C4-2B (cell line): ENCODE data around the gene ADD1.
"Not testable (repeated sequence)": the region's sequence is repeated elsewhere in the genome, so short reads cannot be mapped to it uniquely, and the experiment has no call there.

ENCODE experiments used
- H3K27ac ChIP-seq: fragments of 450-650 bp; 2 replicates; pipeline ENCODE4 v1.5.1; 2017
- CTCF ChIP-seq: fragments of 450-650 bp; conservative IDR thresholded peaks from 2 replicates; pipeline ENCODE4 v1.5.1; 2017; ENCODE audit warnings: mild to moderate bottlenecking
- ZFX ChIP-seq: fragments of 450-650 bp; IDR thresholded peaks from 2 replicates; pipeline ENCODE4 v1.6.1; 2017

Gene ADD1

GRCh38 chr4:2908686-2909085, 65.0 kb downstream of the ADD1 start:
- peak overlapping the region; percentile 84 for H3K27ac ChIP-seq
- no peak for TF ChIP-seq ZFX
- no peak for TF ChIP-seq CTCF

GRCh38 chr4:2909583-2909982, 65.9 kb downstream of the ADD1 start:
- no peak overlapping the region for H3K27ac ChIP-seq
- TF ChIP-seq ZFX (no peak), CTCF (no peak)

- no peak for TF ChIP-seq ZFX
- no peak for TF ChIP-seq CTCF
- H3K27ac ChIP-seq, result no peak overlapping the region
Measured at GRCh38 chr4:2910409-2910808, 66.8 kb downstream of the ADD1 start.

GRCh38 chr4:2911868-2912267, 68.2 kb downstream of the ADD1 start:
- H3K27ac ChIP-seq, result no peak overlapping the region
- TF ChIP-seq ZFX, result no peak
- no peak for TF ChIP-seq CTCF

- no peak overlapping the region for H3K27ac ChIP-seq
- no peak for TF ChIP-seq CTCF
- TF ChIP-seq ZFX, result no peak
Measured at GRCh38 chr4:2913168-2913567, 69.5 kb downstream of the ADD1 start.

- no peak overlapping the region for H3K27ac ChIP-seq
- TF ChIP-seq ZFX (no peak), CTCF (no peak)
Measured at GRCh38 chr4:2914256-2915126, 70.8 kb downstream of the ADD1 start.

- no peak overlapping the region for H3K27ac ChIP-seq
- TF ChIP-seq CTCF (no peak), ZFX (no peak)
Measured at GRCh38 chr4:2915789-2916188, 72.1 kb downstream of the ADD1 start.

- not testable (repeated sequence) for H3K27ac ChIP-seq
Measured at GRCh38 chr4:2916696-2917095, 73.1 kb downstream of the ADD1 start.

- not testable (repeated sequence) for H3K27ac ChIP-seq
Measured at GRCh38 chr4:2918300-2918699, 74.7 kb downstream of the ADD1 start.

- not testable (repeated sequence) for H3K27ac ChIP-seq
Measured at GRCh38 chr4:2918714-2919113, 75.1 kb downstream of the ADD1 start.

- not testable (repeated sequence) for H3K27ac ChIP-seq
Measured at GRCh38 chr4:2922453-2923101, 78.9 kb downstream of the ADD1 start.
